AG04449 (cell line): Measurements from ENCODE around the gene ABCA1.

ENCODE experiments used
- CTCF ChIA-PET: fragments of 350-600 bp; formaldehyde crosslinking; extraction: SDS; loops from one replicate; lab custom pipeline; 2021; ENCODE audit warnings: antibody characterized with exemption; lab: Yijun Ruan, JAX
- POLR2A ChIA-PET: fragments of 400-600, 350-600 bp; formaldehyde crosslinking; extraction: SDS; loops from one replicate; lab custom pipeline; 2020; ENCODE audit warnings: antibody characterized with exemption, inconsistent platforms; lab: Yijun Ruan, JAX
- DNase-seq: peaks from one replicate; pipeline ENCODE4 v3.0.0-alpha.2; 2010; ENCODE audit warnings: low read depth, low spot score
- H3K4me3 ChIP-seq: 2 replicates; pipeline ENCODE4 v1.5.1; 2011; ENCODE audit warnings: low read depth, mild to moderate bottlenecking, control low read depth, low read length
- TF ChIP-seq, protein P1 (sequence below): IDR thresholded peaks from one replicate; pipeline ENCODE4 v1.5.1; 2011; ENCODE audit warnings: mild to moderate bottlenecking, moderate library complexity, low read length, control low read depth, inconsistent platforms; ENCODE audit not compliant: insufficient read depth; ENCODE audit errors: missing control alignments

The ABCA1 gene

DNA sequence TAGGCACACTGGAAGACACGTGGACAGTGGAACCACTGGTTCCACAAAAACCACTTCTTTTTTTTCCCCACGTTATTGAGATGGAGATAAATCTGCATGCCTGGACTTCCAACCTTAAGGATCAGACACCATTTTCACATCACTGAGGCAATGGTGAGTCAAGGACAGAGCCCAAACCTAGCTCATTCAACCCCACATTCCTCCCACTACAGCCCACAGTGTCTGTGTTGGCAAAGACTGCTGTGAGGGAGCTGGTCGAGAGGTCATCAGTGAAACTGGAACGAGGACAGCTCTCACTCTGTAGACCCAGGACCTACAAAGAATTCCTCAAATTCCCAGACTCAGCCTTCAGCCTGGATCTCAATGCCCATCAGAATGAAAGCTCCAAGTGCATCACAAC is 74.8 kb downstream of the ABCA1 start:
- POLR2A ChIA-PET, result no interaction called here
- CTCF ChIA-PET, result interaction anchor here (0.8 to 3.3 kb wide), 4 partner anchors 11 to 24 kb away, joined by 3 to 23 read pairs (median 4); no protein-coding TSS in a partner anchor
- no peak overlapping the region for H3K4me3 ChIP-seq
- no peak for DNase-seq
- TF ChIP-seq, protein P1, sequence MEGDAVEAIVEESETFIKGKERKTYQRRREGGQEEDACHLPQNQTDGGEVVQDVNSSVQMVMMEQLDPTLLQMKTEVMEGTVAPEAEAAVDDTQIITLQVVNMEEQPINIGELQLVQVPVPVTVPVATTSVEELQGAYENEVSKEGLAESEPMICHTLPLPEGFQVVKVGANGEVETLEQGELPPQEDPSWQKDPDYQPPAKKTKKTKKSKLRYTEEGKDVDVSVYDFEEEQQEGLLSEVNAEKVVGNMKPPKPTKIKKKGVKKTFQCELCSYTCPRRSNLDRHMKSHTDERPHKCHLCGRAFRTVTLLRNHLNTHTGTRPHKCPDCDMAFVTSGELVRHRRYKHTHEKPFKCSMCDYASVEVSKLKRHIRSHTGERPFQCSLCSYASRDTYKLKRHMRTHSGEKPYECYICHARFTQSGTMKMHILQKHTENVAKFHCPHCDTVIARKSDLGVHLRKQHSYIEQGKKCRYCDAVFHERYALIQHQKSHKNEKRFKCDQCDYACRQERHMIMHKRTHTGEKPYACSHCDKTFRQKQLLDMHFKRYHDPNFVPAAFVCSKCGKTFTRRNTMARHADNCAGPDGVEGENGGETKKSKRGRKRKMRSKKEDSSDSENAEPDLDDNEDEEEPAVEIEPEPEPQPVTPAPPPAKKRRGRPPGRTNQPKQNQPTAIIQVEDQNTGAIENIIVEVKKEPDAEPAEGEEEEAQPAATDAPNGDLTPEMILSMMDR, result no peak

DNA sequence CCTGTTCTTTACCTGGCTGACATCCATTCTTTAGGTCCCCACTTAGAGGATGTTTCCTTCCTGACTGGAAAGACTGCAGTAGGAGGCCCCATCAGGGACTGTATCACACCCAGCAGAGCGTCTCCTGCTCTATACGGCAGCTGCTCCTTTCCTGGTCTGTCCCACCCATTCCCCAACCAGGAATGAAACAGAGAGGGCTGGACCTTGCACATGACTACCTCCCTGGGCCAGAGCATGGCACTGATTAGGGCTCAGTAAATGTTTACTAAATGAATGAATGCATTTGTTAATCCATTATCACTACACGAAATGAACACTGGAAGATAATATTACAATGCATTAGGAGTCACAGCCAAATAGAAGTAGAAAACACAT is 76.4 kb downstream of the ABCA1 start:
- POLR2A ChIA-PET, result no interaction called here
- H3K4me3 ChIP-seq, result no peak overlapping the region
- CTCF ChIA-PET, result no interaction called here
- no peak for DNase-seq
- TF ChIP-seq, protein P1, result no peak

DNA sequence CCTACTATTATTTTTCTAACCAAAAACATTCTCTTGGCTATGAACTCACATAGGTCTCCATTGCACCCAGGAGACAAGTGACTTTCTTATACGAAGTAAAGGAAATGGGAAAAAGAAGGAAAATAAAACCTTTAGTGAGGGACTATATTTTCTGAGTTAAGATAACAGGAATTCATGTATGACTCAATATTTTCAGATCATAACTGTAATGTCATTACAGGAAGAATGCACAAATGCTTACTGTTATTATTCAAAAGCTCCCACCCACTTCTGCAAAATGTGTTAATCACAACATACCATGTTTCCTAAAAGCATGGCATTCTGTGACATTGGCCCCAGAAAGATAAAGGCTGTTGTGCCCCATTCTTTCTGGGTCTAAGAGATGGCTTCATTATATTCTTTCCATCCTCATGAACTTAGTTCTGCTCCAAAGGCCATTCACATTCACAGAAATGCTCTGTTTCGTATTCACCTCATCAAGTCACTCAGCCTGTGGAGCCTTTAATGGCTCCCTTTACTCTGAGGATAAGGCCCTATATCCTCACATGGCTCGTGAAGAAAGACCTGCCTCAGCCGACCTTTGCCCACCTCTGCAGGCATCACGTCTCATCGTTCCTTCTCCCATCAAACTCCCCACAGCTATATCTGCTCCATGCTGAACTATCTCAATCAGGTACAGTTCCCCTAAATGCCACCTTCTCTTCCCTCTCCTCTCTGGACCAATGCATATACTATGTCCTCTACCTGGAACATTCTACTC is 77.0 kb downstream of the ABCA1 start:
- ChIA-PET CTCF (interaction anchor here (1.9 kb wide), 1 partner anchor 12 kb away, joined by 8 read pairs; no protein-coding TSS in a partner anchor), POLR2A (no interaction called here)
- TF ChIP-seq, protein P1, result no peak
- no peak for DNase-seq
- H3K4me3 ChIP-seq, result no peak overlapping the region

DNA sequence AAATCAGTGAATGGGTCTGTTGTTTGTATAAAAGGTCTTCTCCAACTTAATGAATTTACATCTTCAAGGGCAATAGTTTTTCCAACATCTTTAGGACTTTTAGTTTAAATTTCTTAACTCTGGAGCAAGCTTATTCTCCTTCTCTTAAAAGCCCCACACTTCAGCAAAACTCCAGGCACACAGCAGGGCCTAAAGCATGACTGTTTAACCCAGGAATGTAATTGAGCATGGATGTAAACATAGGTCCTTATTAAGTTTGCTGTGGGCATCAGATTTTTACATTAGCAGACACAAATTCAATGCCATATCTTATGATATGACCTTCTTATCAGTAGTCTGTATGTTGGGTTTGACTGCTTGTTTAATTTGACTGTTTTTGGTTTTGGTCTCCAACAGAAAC is 78.9 kb downstream of the ABCA1 start:
- DNase-seq, result no peak
- TF ChIP-seq, protein P1, result no peak
- no peak overlapping the region for H3K4me3 ChIP-seq
- ChIA-PET POLR2A (no interaction called here), CTCF (interaction anchor here (0.7 kb wide), 1 partner anchor 14 kb away, joined by 4 read pairs; no protein-coding TSS in a partner anchor)

DNA sequence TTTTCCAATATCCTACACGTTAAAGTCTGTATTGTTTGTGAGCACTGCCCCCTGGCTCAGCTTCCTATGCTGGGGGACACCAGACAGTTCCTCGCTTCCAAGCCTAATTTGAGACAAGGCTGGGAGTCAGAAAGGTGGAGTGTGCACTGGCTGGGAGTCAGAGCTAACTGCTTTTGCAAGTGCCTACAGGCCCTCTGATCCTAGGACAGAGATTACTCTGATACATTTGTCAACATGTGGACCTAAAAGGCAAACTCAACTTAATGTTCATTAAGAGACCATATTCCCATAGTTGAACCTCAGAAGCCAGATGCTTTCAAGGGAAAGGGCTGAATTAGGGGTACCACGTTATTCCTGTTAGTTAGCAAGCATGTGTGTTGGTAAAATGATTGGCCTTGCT is 83.2 kb downstream of the ABCA1 start:
- ChIA-PET CTCF (interaction anchor here (1.2 to 1.5 kb wide), 2 partner anchors 15 to 18 kb away, joined by 3 to 4 read pairs; no protein-coding TSS in a partner anchor), POLR2A (no interaction called here)
- no peak for DNase-seq
- TF ChIP-seq, protein P1, result no peak
- no peak overlapping the region for H3K4me3 ChIP-seq

DNA sequence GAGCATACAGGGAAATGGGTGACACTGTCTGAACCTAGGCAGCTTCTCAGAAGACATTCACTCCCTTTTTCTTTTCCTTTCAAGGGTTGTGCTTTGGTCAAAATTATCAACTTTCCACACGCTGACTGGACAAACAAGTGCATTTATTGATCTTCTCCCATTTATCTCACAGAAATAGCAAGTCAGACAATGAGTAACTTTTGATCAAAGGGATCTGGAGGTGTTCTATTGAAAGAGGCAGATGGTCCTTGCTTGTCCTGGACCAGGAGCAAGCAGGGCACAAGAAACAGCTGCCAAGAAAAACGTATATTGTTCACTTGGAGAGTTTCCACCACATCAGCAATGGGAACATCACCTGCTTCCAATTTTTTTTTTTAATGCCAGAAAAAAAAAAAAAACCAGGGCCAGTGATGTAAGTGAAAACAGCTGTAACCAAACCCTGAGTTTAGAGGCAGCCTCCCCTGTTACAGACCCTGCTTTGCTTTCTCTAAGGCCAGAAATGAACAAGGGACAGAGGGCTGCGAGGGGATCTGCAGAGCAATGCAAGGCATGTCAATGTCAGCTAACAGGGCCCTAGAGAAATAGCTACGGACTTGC is 84.2 kb downstream of the ABCA1 start:
- CTCF ChIA-PET, result interaction anchor here (1.0 to 2.1 kb wide), 4 partner anchors 14 to 63 kb away, joined by 3 to 7 read pairs (median 4); no protein-coding TSS in a partner anchor
- TF ChIP-seq, protein P1, result no peak
- POLR2A ChIA-PET, result no interaction called here
- no peak for DNase-seq
- H3K4me3 ChIP-seq, result no peak overlapping the region
